GM19025 (cell line): Measurements from ENCODE around the gene DGKB.

Experiments used
- ATAC-seq: cut with Tn5 transposase; IDR thresholded peaks from one replicate; pipeline ENCODE4 v1.9.1; 2021; ENCODE audit warnings: mild to moderate bottlenecking, low read depth, moderate library complexity; ENCODE audit not compliant: unreplicated experiment

DGKB gene

DNA sequence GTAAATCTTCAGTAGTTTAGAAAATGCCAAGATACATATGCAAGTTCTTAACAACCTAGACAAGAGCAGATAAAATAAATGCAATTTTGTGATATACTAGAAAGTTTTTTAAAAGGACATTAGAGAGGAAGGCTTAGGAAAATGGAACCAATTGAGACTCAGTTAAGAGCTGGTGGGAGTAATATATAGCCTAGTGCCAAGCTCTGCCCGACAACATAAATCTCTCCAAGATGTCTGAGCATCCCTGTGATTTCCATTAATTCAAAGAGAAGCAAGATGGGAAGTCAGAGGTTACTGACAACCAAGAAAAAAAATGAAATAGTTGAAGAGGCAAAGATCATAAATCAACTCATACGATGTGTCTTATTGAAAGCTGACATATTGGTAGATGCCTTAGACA, 74.5 kb downstream of the DGKB start:
- no peak for ATAC-seq

DNA sequence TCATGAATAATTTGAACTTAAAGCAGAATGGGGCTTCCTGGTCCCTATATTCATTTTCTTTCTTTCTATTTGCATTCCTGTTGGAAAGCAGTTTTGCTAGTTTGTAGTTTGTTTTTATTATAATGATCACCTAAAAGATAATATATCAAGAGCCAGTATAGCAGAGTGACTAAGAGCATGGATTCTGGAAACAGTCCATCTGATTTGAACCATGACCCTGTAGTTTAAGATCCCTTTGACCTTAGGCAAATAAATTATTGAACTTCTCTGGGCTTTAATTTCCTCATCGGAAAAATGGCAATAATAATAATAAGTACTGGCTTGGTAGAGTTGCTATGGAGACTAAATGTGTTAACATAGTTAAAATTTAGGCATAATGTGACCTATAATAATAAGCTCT, 76.1 kb downstream of the DGKB start:
- ATAC-seq, result no peak

DNA sequence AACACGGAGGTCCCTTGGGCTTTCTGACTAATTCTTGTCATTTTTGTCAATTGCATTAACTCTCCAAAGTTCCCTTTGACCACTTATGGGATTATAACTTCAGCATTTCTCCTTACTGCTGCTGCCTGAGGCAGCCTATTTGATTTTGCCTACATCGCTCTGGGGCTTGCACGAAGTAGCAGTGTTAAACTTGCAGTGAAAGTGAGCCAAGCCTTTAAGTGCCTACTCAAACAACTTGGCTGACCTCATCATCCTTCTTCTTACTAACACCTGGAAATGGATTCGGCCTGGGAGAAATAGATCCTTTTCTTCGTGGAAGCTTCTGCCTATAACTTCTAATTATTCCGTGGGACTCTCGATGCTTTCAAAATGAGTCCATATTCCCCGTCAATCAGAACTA, 76.6 kb downstream of the DGKB start:
- ATAC-seq, result no peak

DNA sequence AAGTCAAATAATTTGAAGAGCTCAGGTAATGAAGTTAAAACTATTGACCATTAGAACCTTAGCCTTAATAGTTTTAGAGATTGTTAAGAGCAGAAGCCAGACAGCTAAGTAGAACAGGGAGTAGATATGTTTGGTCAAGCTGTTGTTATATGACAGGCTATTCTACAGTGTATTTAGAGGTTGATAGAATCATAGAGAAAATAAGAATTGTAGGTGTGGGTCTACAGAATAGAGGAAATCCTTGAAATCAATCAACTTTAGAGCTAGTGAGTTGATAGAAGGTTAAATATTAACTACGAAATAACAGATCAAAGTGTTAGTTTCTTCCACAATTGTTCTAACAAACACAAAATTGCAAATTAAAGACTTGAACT, 80.1 kb downstream of the DGKB start:
- ATAC-seq, result no peak

DNA sequence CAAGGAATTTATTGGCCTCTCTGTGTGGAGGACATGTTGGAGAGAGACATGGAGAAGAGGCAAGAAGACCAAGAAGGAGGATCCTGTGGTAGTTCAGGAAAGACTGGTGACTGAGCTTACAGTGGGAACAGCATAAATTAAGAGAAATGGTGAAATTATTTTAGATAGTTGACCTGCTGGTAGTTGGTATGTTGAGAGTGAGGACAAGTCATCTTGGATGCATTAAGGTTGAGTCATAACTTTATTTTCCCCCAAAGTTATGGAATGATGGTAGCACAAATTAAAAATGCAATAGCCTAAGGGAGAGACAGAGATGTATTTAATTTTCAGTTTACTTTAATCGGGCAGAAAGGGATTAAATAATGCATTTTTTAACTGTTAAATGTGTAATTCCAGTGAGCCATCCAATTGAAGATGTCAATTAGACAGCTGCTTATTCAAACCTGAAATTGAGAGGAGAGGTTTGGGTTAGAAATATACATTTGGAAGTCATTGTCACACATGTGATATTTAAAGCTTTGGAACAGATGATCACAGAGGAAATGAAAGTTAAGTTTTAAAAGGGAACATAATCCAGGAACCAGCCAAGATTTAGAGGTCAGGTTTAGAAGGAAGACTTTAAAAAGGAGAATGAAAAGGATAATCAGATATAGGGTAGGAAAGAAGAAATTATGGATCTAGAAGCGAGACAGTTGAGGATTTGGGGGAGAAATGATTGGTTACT, 80.6 kb downstream of the DGKB start:
- no peak for ATAC-seq

DNA sequence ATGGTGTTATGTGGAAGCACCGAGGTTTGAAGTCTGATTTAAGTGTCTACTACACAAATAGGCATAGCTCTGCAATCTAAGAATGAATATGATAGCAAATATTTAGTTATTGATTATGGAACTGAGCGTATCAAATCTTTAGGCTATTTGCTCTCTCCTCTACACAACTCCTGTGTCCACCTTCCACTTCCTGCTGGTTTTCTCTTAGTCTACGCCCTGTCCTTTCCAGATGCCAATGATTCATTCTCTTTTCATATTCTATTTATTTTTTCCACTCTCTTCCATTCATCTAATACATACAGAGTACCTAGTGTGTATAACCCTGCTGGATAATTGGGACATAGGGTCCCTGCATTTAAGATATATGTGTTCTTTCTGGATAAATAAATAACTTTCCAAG, 83.7 kb downstream of the DGKB start:
- no peak for ATAC-seq

DNA sequence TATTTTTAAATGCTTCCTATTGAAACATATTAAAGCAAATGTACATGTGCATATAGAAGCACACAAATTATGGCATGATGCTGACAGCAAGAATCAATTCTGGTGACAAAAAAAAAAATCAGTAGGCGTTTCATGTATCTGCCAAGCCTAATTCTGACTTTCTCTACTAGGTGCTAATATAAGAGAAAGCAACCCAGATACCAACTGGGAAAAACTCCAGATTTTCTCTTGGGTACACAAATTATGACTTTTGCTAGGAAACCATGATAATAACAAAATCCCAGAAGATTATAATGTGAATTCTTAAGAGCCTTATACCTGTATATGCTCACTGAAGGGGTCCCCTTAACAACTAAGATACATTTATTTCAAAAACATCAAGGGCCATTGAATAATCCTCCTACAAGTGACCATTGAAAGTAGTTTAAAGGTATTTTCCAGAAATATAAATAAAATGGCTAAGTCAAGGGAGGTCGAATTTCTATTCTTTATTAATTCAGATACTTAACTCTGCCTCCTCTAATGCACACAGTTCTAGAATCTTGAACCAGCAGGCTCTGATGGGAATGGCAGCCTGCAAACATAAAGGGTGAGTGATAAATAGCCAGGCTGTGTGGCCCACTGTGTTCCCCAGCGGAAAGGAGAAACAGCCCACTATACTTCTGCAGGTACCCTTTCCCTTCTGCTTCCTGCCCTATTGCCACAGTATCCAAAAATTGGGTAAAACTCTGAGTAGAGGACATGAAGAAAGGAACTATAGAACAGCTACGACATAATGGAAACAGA, 84.5 kb downstream of the DGKB start:
- ATAC-seq, result no peak

DNA sequence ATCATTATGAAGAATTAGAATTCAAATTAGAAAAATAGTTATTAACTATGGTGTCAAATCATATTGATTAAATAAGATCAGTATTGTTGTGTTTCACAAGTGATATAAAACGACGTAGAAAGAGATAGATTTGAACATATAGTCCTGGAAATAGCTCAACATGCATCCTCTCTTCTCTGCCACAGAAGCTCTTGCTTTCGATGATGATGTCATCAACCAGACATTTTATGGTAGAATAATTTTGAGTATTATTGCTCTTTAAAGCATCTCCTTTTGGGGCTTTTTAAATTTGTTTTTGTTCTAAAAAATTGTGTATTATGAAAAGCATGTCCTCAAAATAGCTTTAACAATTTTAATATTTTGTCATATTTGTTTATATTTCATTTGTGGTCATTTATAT, 95.0 kb downstream of the DGKB start:
- ATAC-seq, result no peak

DNA sequence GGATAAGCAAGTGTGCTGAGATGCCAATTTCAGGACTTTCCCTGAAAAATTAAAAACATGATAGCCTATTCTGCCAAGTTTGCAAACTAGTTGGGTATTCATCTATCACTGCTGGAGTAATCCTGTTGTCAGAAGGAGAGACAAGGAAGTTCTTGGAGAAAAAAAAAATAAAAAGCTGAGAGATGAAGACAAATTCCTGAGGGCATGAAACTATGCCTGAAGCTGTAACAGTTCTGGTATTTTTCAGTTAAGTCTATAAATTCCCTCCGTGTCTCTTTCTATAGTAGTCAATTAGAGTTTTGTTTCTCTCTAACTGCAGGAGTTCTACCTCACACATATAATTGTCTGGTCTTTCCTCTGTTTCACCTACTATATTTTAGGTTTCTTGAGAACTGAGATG, 95.7 kb downstream of the DGKB start:
- no peak for ATAC-seq

DNA sequence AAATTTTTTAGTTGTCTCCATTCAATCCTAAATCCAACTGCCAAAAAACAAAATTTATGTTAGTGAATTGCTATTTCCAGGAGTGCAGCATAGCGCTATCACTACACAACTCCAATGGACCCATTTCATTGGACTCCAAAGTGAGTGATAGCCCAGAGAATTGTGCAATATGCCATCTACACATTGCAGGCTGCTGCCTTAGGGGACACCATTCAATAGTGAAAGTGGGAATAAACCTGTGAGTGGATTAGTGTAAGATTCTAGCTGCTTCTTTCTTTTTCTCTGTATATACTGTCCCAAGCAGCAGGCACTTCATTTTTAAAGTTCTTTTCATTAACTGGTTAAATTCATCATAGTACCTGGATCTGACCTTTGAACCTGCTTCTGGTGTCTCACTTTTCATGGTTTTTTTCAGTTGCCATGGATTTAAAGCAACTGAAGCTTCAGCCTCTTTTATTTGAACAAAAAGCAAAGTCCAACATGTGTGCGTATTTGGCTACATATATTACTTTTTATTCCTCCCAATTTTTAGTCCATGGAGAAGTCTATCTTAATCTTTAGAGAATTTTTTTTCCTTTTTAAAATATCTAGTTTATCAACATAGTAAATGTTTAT, 97.3 kb downstream of the DGKB start:
- ATAC-seq, result no peak

DNA sequence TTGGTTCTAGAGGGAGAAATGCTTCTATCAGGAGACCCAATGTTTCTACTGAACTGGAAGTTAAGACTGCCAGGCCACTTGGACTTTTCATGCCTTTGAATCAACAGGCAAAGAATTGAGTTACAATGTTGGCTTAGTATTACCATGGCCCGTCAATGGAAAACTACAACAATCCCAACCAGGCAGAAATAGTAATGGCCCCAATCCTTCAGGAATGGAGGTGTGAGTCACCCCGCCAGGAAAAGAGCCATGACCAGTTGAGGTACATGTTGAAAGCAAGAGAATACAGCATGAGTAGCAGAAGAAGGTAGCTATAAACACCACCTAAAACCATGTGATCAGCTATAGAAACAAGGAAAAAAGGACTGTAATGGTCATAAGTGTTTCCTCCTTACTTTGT, 101.9 kb downstream of the DGKB start:
- no peak for ATAC-seq

DNA sequence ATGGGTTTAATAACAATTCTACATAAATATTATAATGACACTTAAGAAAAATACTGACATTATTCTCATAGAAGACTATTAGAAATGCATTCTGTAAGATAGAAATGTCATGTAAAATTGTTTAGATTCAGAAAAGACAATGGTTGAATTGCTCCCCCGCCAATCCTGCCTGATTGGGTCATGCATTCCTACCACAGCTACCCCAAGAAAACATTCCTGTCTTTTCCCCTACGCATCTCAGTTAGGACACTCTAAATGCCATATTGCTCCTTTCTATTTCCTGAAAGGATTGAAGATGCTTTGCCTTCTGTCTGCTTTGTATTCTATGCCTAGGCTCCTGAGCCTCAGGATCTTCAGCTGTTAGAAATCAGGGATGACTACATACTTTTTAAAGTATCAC, 109.4 kb downstream of the DGKB start:
- ATAC-seq, result no peak

DNA sequence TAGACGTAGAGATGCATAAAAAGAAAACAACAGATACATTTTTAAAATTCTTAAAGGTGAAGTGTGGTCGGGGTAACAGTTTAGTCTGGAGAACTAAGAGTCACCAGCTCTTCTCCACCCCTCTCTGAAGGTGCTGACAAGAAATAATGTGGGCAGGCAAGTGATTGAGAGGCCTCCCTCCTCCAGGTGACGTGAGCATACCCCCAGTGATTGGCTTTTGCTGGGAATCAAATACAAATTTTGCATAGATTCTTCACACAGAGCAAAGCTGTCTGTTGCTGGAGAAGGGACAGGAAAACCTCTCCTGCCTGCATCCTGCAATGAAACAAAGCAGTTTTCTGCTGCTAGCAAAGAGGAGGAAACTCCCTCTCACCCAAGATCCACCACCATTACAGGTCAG, 115.0 kb downstream of the DGKB start:
- no peak for ATAC-seq

DNA sequence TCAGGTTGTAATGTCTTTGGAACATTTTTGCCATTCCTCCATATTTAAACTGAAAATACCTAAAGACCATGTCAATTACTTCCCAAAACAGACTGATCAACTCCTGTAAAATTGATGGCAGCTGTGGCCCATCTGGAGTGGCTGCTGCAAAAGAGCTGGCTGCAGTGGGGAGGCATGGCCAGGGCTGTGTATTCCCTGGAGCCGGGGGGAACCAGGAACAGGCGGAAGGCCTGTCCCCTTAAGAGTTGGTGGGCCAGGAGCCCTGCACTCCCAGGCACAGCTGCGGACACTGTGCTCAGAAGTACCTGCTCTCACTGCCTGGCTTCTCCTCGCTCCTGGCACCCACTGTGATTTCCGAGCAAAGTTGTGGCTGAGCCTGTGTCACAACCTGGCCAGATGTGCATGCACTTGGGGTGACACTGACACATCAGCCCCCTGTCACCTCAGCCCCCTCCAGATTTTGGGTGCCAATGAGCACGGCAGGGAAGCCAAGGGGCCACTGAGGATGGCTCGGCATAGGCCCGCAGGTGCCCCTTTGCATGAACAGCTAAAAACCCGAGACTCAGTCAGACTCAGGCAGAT, 116.1 kb downstream of the DGKB start:
- ATAC-seq, result no peak

DNA sequence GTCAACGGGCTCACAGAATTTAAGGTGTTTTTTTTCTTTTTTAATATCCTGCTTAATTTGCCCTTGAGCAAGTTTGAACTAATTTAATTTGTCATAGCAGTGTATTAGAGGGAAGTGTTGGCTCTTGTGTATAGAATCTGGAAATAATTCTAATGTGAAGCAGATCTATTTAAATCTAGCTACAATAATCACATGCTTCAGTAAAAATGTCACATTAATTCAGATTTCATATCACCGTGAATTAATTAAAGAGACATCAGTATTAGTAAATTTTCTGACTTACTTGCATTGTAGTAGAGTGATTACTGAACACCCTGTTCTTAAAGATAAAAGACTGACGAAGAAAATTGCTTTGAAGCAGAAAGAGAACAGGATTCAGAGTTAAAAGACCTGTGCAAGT, 124.7 kb downstream of the DGKB start:
- no peak for ATAC-seq

DNA sequence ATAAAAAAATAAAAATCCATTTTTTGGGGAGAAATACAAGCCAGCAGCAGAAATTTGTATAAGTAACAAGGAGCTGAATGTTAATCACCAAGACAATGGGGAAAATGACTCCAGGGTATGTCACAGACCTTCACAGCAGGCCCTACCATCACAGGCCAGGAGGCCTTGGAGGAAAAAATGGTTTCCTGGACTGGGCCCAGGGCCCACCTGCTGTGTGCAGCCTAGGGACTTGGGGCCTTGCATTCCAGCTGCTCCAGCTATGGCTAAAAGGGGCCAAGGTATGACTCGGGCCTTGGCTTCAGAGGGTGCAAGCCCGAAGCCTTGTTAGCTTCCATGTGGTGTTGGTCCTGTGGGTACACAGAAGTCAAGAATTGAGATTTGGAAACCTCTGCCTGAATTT, 126.3 kb downstream of the DGKB start:
- no peak for ATAC-seq

DNA sequence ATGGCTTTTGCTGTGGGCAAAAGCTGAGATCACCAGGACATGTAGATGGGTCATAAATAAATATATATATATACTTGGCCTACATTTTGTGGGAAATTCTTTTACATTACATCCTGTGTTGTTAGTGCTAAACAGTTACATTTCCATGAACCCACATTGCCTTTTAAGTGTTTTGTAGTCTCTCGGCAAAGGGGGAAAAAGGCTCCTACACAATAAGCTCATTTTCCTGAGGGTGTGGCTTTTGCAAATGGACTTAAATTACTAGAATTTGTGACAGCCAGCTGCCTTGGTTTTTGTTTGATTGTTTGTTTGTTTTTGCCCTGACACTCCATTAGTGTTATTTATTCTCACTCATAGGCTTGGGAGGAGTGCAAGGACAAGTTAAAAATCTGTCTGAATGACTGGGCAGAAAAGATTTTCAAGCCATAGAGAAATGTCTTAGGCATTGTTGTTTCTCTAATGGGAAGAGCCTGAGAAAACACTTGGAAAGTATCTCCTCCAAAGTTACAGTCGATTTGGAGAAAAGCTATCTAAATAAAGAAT, 128.8 kb downstream of the DGKB start:
- ATAC-seq, result no peak

DNA sequence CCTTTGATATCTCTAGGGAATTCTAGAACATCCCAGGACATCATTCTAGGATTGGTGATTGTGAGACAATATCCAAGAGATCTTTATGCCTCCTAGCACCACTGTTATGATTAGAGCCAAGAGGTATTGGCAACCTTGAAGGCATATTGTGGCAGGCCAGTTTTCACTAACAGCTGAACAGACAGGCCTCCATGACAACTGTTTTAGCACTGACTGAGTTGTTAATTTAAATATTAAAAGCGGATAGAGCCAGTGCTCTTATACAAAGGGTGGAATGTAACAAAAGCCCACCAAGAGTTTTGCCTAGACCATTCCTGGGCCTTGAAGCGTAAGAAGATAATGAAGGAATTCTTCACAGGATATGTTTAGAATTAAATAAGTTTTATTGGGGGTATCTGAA, 131.9 kb downstream of the DGKB start:
- no peak for ATAC-seq

DNA sequence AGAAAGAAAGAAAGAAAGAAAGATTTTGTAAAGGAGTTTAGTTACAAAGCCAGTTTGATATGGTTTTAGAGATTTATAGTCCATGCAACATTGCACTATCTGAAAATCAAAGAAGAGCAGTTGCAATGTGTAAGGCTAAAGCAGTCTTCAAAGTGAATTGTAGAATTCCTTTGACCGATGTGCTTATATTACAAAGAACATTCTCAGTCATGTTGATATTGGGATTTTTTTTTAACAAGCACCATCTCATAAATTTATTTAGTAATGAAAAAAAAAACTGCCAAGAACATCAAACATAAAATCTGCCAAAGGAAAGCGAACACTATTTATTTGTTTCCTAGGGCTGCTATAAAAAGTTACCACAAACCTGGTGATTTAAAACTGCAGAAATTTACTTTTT, 133.3 kb downstream of the DGKB start:
- ATAC-seq, result no peak

DNA sequence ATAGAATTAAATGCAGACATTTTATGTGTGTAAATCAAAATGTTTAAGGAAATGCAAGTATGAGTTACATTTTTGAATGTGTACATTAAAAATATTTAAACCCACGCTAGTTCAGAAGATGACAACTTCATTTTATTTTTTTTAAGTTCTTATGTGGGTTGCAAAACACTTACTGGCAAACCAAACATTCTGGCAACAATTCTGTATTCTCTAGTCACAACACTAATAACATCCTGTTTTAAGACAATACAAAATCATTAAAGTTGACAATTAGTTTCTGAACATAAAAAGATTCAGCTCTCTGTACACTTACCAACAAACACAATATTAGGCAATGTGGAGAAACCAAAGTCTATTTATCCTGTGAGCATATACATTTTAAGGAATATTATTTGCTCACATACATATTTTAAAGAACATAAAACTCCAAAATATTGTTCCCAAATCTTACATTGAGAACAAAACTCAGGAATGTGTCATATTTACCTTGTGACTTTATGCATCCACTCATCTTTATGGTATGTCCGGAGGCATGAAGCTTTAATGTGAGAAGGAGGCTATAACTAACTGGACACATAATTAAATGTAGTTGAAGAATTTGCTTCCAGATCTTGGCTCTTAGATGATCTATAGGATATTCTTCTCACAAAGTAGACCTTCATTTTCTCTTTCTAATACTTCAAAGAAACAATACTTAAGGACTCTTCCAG, 134.7 kb downstream of the DGKB start:
- ATAC-seq, result no peak

DNA sequence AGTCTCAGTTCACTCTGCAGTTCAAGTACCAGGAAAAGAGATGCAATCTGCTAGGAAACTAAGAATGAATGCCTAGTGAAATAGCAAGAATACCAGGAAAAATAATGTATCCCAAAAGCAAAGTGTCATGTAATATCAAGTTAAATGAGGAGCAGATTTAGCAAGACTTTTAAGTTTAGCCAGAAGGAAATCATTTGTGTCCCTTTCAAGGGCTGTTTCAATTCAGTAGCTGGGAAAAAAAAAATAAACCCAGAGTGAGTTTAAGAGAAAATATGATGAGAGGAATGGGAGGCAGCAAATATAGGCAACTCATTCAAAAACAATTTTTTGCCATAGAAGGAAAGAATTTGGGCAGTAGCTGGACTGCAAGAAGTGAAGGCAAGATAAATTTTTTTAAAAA, 135.8 kb downstream of the DGKB start:
- ATAC-seq, result no peak
